ENCODE data around the gene CAP2.

- no peak for TF ChIP-seq CTCF (IDR thresholded peaks at IDR 0.05)
- no peak for TF ChIP-seq POLR2AphosphoS5 (IDR thresholded peaks at IDR 0.05; ENCODE audit: low read depth, low read length)
- TF ChIP-seq, protein P1, sequence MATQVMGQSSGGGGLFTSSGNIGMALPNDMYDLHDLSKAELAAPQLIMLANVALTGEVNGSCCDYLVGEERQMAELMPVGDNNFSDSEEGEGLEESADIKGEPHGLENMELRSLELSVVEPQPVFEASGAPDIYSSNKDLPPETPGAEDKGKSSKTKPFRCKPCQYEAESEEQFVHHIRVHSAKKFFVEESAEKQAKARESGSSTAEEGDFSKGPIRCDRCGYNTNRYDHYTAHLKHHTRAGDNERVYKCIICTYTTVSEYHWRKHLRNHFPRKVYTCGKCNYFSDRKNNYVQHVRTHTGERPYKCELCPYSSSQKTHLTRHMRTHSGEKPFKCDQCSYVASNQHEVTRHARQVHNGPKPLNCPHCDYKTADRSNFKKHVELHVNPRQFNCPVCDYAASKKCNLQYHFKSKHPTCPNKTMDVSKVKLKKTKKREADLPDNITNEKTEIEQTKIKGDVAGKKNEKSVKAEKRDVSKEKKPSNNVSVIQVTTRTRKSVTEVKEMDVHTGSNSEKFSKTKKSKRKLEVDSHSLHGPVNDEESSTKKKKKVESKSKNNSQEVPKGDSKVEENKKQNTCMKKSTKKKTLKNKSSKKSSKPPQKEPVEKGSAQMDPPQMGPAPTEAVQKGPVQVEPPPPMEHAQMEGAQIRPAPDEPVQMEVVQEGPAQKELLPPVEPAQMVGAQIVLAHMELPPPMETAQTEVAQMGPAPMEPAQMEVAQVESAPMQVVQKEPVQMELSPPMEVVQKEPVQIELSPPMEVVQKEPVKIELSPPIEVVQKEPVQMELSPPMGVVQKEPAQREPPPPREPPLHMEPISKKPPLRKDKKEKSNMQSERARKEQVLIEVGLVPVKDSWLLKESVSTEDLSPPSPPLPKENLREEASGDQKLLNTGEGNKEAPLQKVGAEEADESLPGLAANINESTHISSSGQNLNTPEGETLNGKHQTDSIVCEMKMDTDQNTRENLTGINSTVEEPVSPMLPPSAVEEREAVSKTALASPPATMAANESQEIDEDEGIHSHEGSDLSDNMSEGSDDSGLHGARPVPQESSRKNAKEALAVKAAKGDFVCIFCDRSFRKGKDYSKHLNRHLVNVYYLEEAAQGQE (IDR thresholded peaks at IDR 0.05; ENCODE audit: insufficient read depth in 1 of 2, low read depth in 2 of 2, low read length in 1 of 2): no peak
- TF ChIP-seq SIN3A (IDR thresholded peaks at IDR 0.05; ENCODE audit: borderline replicate concordance, insufficient read depth, low read depth, low read length): no peak
These were observed 132.2 kb downstream of the CAP2 start for GRCh38 chr6:17525637-17526036.
